Measurements from ENCODE around the gene H19.

The H19 gene

GRCh38 chr11:1946812-1947484 is 50.7 kb downstream of the H19 start, which contains the start of gene MRPL23:
TSS of gene MRPL23 (plus strand) at chr11:1947332. CDS start at chr11:1947363, 31 bp downstream.
- no peak for DNase-seq

All from DMS79 treated with DMSO at 0.1 percent for 48 hours (cell line).